Mesenchymal stem cell (in vitro differentiated cells and primary cell): Measurements from ENCODE around the gene CHD9.

Source experiments
- DNase-seq: peaks from one replicate; pipeline ENCODE4 v3.0.0-alpha.2; 2013
- H2AFZ ChIP-seq: one replicate; pipeline ENCODE4 v1.6.1; 2013; ENCODE audit warnings: low read depth, mild to moderate bottlenecking, control low read depth, inconsistent platforms, low read length, moderate library complexity
- H2AK5ac ChIP-seq: 2 replicates; pipeline ENCODE4 v1.6.1; 2013; ENCODE audit warnings: low read length, moderate library complexity, mild to moderate bottlenecking, inconsistent platforms; ENCODE audit not compliant: severe bottlenecking
- H2BK120ac ChIP-seq: one replicate; pipeline ENCODE4 v1.6.1; 2013; ENCODE audit warnings: low read depth, mild to moderate bottlenecking, inconsistent platforms, low read length, moderate library complexity
- H2BK12ac ChIP-seq, 2 experiments: one replicate each; pipeline ENCODE4 v1.6.1; 2013; ENCODE audit warnings: inconsistent platforms in 2 of 2, low read length in 2 of 2, mild to moderate bottlenecking in 2 of 2, moderate library complexity in 2 of 2, control low read depth in 1 of 2
- H2BK15ac ChIP-seq: one replicate; pipeline ENCODE4 v1.6.1; 2013; ENCODE audit warnings: mild to moderate bottlenecking, low read depth, inconsistent platforms; ENCODE audit not compliant: poor library complexity, severe bottlenecking
- H2BK5ac ChIP-seq: 2 replicates; pipeline ENCODE4 v1.6.1; 2013; ENCODE audit warnings: low read depth, mild to moderate bottlenecking, low read length, control low read depth, inconsistent platforms; ENCODE audit not compliant: poor library complexity, severe bottlenecking
- H3K14ac ChIP-seq, 2 experiments: one replicate each; pipeline ENCODE4 v1.6.1; 2013; ENCODE audit warnings: inconsistent platforms in 2 of 2, low read length in 2 of 2, control low read depth in 1 of 2, mild to moderate bottlenecking in 1 of 2, moderate library complexity in 1 of 2
- H3K18ac ChIP-seq, 2 experiments: one replicate each; pipeline ENCODE4 v1.6.1; 2013; ENCODE audit warnings: inconsistent platforms in 2 of 2, low read length in 2 of 2, control low read depth in 1 of 2, low read depth in 1 of 2, mild to moderate bottlenecking in 1 of 2
- H3K23ac ChIP-seq, 2 experiments: one replicate each; pipeline ENCODE4 v1.6.1; 2013; ENCODE audit warnings: inconsistent platforms in 2 of 2, low read length in 2 of 2, mild to moderate bottlenecking in 2 of 2, moderate library complexity in 2 of 2, control low read depth in 1 of 2
- H3K27ac ChIP-seq: 2 replicates; pipeline ENCODE4 v1.5.1; 2013; ENCODE audit warnings: mild to moderate bottlenecking, moderate library complexity, low read length, control low read depth, inconsistent platforms; ENCODE audit not compliant: poor library complexity, severe bottlenecking
- H3K27me3 ChIP-seq, 2 experiments: 2 replicates each; pipeline versions ENCODE4 v1.6.1 to v1.7.0; 2013; ENCODE audit warnings: low read length in 2 of 2, mild to moderate bottlenecking in 2 of 2, moderate library complexity in 2 of 2, control low read depth in 1 of 2, inconsistent platforms in 1 of 2; ENCODE audit not compliant: control insufficient read depth in 1 of 2, insufficient read depth in 1 of 2
- H3K36me3 ChIP-seq, 2 experiments: 2 replicates each; pipeline versions ENCODE4 v1.6.1 to v1.7.0; 2013; ENCODE audit warnings: low read length in 2 of 2, control low read depth in 1 of 2, inconsistent platforms in 1 of 2, low read depth in 1 of 2, mild to moderate bottlenecking in 1 of 2; ENCODE audit not compliant: insufficient read depth in 2 of 2, control insufficient read depth in 1 of 2
- H3K4ac ChIP-seq, 2 experiments: one replicate each; pipeline ENCODE4 v1.6.1; 2013; ENCODE audit warnings: inconsistent platforms in 2 of 2, low read length in 2 of 2, mild to moderate bottlenecking in 2 of 2, moderate library complexity in 2 of 2, control low read depth in 1 of 2, low read depth in 1 of 2
- H3K4me1 ChIP-seq: 2 replicates; pipeline ENCODE4 v1.6.1; 2013; ENCODE audit warnings: low read depth, low read length, control low read depth; ENCODE audit not compliant: control insufficient read depth, insufficient read depth
- H3K4me2 ChIP-seq: 2 replicates; pipeline ENCODE4 v1.6.1; 2013; ENCODE audit warnings: low read length, mild to moderate bottlenecking, inconsistent platforms; ENCODE audit not compliant: poor library complexity, severe bottlenecking
- H3K4me3 ChIP-seq, 2 experiments: 2 replicates each; pipeline versions ENCODE4 v1.5.1 to v1.7.0; 2013; ENCODE audit warnings: low read length in 2 of 2, mild to moderate bottlenecking in 2 of 2, control low read depth in 1 of 2, low read depth in 1 of 2; ENCODE audit not compliant: insufficient read depth in 1 of 2
- H3K79me1 ChIP-seq: replicated peaks from 2 replicates; pipeline ENCODE4 v1.6.1; 2013; ENCODE audit warnings: mild to moderate bottlenecking, control low read depth, low read length, inconsistent platforms; ENCODE audit not compliant: poor library complexity, severe bottlenecking
- H3K9ac ChIP-seq: 2 replicates; pipeline ENCODE4 v1.7.0; 2013; ENCODE audit warnings: mild to moderate bottlenecking, low read length, moderate library complexity
- H3K9me3 ChIP-seq: 2 replicates; pipeline ENCODE4 v1.7.0; 2013; ENCODE audit warnings: mild to moderate bottlenecking, low read length; ENCODE audit not compliant: control insufficient read depth
- H4K8ac ChIP-seq: one replicate; pipeline ENCODE4 v1.6.1; 2013; ENCODE audit warnings: inconsistent platforms, mild to moderate bottlenecking, low read length, moderate library complexity
- H4K91ac ChIP-seq: one replicate; pipeline ENCODE4 v1.6.1; 2013; ENCODE audit warnings: mild to moderate bottlenecking, low read length, inconsistent platforms
- WGBS: methylation state at CpG from one replicate; pipeline ENCODE4 v1.1.7; 2013; ENCODE audit warnings: mixed read lengths; 5-methylcytosine and 5-hydroxymethylcytosine counted together

Gene CHD9

GRCh38 chr16:53091466-53092211 is 36.8 kb downstream of the CHD9 start:
- peak; percentile 66 for DNase-seq
- Histone ChIP-seq H3K18ac (peak overlapping the region in 1 of 2 experiments; percentile 50), H3K23ac (no peak overlapping the region), H2AFZ (no peak overlapping the region), H3K9me3 (no peaks in the 10 kb centered on the region), H3K27ac (peak overlapping the region; percentile 15), H2BK12ac (peak overlapping the region; percentile 9 to 73), H3K4me2 (no peak overlapping the region), H4K91ac (peak overlapping the region; percentile 7), H2AK5ac (peak overlapping the region; percentile 34), H3K4me3 (peak overlapping the region in 1 of 2 experiments; percentile 70), H3K4ac (peak overlapping the region in 1 of 2 experiments; percentile 13), H2BK5ac (no peak overlapping the region), H3K27me3 (no peaks in the 10 kb centered on the region), H3K4me1 (peaks cover 22% of the 10 kb centered on the region), H2BK120ac (no peak overlapping the region), H4K8ac (no peak overlapping the region), H2BK15ac (peak overlapping the region; percentile 60), H3K9ac (peak overlapping the region; percentile 74), H3K14ac (peak overlapping the region in 1 of 2 experiments; percentile 28), H3K79me1 (peaks cover 36% of the 10 kb centered on the region), H3K36me3 (peaks cover 0 to 6% of the 10 kb centered on the region in 2 experiments)
- 62% methylated on average over 7 of the region's 7 CpGs for WGBS

DNA sequence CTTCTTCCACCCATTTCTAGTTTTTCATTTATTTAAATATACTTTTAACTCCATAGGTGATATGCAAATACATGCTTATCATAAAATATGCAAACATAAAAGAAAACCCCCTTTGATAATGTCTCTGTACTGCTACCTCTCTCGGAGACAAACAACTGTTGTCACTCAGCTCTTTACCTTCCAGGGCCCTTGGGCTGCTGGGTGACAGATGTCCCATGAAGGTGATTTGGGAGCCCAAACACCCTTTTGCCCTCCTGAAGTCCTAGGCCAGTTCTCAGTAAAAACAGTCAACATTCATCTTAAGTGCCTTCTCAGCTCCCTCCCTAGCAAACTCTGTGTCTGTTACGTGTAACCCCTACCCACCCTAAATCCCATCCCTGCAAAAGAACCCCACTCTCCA is 37.5 kb downstream of the CHD9 start:
- Histone ChIP-seq H3K9me3 (no peaks in the 10 kb centered on the region), H3K4ac (no peak overlapping the region), H2AK5ac (peak overlapping the region; percentile 36), H3K18ac (no peak overlapping the region), H2BK15ac (peak overlapping the region; percentile 33), H2BK120ac (no peak overlapping the region), H2BK12ac (peak overlapping the region in 1 of 2 experiments; percentile 33), H3K4me3 (no peak overlapping the region), H3K23ac (no peak overlapping the region), H3K9ac (peak overlapping the region; percentile 43), H3K79me1 (peaks cover 36% of the 10 kb centered on the region), H3K27ac (no peak overlapping the region), H2BK5ac (no peak overlapping the region), H2AFZ (no peak overlapping the region), H3K14ac (no peak overlapping the region), H4K91ac (no peak overlapping the region), H3K36me3 (peaks cover 0 to 6% of the 10 kb centered on the region in 2 experiments), H3K4me1 (peaks cover 22% of the 10 kb centered on the region), H3K4me2 (no peak overlapping the region), H3K27me3 (no peaks in the 10 kb centered on the region), H4K8ac (no peak overlapping the region)
- DNase-seq = no peak
- 90% methylated on average over 2 of the region's 2 CpGs for WGBS

DNA sequence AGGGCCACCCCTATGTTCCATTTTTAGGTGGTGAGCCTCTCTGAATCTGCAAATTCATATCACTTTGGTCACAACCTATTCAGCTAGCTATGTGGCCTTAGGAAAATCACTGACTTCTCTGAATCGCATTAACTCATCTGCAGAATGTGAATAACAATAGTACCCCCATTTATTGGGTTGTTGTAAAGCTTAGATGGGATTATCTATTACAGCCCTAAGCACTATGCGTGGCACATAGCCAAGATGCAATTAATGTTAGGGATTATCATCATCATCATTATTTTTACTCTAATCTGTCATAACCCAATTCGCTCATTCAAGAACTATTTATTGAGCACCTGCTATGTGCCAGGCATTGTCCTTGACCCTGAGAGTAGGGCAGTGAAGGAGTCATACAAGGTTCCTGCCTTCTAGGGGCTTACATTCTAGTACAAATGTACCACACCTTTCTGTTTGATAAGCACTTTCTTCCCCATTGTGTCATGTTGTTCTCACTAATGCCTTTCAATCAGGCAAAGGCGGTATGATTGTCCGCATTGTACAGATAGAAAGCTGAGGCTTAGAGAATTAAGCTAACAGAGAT is 38.5 kb downstream of the CHD9 start:
- Histone ChIP-seq H3K36me3 (peaks cover 0 to 6% of the 10 kb centered on the region in 2 experiments), H3K9ac (no peak overlapping the region), H4K8ac (no peak overlapping the region), H2AFZ (no peak overlapping the region), H2BK15ac (no peak overlapping the region), H3K4me3 (no peak overlapping the region), H4K91ac (no peak overlapping the region), H3K4me2 (no peak overlapping the region), H2BK5ac (no peak overlapping the region), H3K23ac (no peak overlapping the region), H3K27ac (no peak overlapping the region), H3K9me3 (no peaks in the 10 kb centered on the region), H3K4me1 (peaks cover 22% of the 10 kb centered on the region), H3K4ac (no peak overlapping the region), H2BK12ac (peak overlapping the region in 1 of 2 experiments; percentile 7), H3K18ac (no peak overlapping the region), H3K27me3 (no peaks in the 10 kb centered on the region), H3K79me1 (peaks cover 33% of the 10 kb centered on the region), H3K14ac (no peak overlapping the region), H2BK120ac (no peak overlapping the region), H2AK5ac (no peak overlapping the region)
- WGBS = 97% methylated on average over 3 of the region's 5 CpGs
- no peak for DNase-seq

- Histone ChIP-seq H3K4me3 (no peak overlapping the region), H3K4me1 (peaks cover 25% of the 10 kb centered on the region)
- WGBS = 89% methylated on average over 9 of the region's 10 CpGs
Observed at GRCh38 chr16:53094013-53094630, 39.3 kb downstream of the CHD9 start.

More at GRCh38 chr16:53094013-53094630, 39.3 kb downstream of the CHD9 start:
- no peak overlapping the region for H3K9ac ChIP-seq
- H3K23ac ChIP-seq = no peak overlapping the region
- peak overlapping the region; percentile 59 for H2AK5ac ChIP-seq
- H2BK5ac ChIP-seq = no peak overlapping the region
- H3K18ac ChIP-seq = peak overlapping the region; percentile 1 to 57
- no peak overlapping the region for H3K27ac ChIP-seq
- H2AFZ ChIP-seq = no peak overlapping the region
- peak overlapping the region in 1 of 2 experiments; percentile 43 for H2BK12ac ChIP-seq
- H4K91ac ChIP-seq = peak overlapping the region; percentile 52
- no peaks in the 10 kb centered on the region for H3K27me3 ChIP-seq
- no peak overlapping the region for H2BK15ac ChIP-seq
- H3K79me1 ChIP-seq = peaks cover 33% of the 10 kb centered on the region
- peak overlapping the region; percentile 52 for H4K8ac ChIP-seq
- peak overlapping the region; percentile 34 to 35 for H3K4ac ChIP-seq
- H2BK120ac ChIP-seq = peak overlapping the region; percentile 2
- peak overlapping the region in 1 of 2 experiments; percentile 10 for H3K14ac ChIP-seq
- H3K9me3 ChIP-seq = no peaks in the 10 kb centered on the region
- peaks cover 0 to 6% of the 10 kb centered on the region in 2 experiments for H3K36me3 ChIP-seq
- no peak for DNase-seq
- H3K4me2 ChIP-seq = no peak overlapping the region
